Measurements from ENCODE around the gene PRDM8.

The PRDM8 gene

DNA sequence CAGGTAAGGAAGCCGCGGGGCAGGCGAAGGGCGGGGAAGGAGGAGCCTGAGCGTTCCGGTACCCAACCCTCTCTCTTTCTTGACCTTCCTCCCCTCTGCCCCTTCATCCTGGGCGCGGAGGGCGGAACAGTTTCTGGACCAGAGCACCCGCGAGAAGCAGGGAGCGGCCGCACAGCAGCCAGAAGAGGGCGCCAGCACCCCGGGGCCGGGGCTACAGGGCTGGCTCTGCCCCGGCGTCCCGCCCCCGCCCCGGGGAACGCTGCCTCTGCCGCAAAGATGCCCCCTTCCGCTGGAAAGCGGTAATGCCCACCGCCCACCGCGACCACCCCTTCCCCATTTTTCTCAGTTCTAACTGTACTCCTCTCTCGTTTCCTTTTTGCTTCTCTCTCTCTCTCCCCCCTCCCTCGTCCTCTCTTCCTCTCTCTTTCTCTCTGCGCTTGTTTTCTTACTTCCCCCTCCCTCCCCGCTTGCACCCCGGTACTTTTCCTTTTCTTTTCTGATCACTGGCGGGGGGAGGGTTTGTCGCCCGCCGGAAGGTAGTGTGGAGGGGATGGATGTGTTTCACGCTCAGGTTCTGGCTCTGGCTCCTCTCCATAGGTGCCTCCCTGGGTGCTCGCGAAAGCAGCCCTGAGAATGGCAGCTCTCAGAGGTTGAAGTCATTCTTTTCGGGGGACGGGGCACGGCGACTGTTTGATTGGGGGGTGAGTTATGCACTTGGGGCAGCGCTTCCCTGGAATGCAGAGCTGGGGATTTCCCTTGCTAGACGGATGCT, 13.1 kb upstream of the PRDM8 start:
- DNase-seq (ENCODE audit: low read depth) = peak; percentile 86

DNA sequence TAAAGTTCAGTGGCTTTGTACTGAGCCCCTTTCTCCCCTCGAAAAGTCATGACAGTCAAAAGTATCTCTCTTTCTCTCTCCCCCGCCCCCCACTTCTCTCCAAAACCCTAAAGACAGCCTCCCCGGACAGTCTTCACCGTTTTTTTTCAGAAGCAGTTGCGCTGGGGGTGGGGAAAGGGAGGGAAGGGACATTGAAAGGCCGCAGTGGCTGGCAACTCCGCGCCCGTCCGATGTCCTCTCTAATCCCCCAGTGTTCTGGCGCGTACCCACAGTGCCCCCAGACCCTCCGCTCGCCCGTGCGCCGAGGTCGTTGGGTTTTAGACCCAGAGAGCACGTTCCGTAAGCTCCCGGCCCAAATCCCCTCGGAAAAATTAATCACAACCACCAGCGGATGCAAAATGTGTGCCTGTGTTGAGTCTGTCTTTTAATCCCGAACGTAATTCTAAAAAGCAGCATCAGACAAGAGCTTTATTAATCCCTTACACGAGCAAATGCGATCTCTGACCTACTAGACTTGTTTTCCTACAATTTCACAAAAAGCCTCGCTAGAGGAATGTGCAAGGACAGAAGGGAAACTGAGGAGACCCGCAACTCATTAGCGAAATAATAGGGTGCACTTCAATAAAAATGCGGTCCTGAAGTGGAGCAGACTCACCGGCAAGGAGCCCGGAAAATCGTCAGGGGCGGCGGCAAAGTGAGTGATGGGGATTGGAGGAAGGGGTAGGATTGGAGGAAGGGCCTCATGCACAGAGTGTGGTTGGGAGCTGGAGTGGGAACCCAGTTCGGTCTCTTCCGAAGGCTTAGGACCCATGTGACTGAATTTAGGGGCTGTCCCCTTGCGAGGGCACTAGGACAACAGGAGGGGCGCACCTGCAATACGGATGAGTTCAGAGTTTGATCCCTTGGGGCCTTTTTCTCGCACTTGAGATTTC, 12.2 kb upstream of the PRDM8 start:
- DNase-seq (ENCODE audit: low read depth) = peak; percentile 8

DNA sequence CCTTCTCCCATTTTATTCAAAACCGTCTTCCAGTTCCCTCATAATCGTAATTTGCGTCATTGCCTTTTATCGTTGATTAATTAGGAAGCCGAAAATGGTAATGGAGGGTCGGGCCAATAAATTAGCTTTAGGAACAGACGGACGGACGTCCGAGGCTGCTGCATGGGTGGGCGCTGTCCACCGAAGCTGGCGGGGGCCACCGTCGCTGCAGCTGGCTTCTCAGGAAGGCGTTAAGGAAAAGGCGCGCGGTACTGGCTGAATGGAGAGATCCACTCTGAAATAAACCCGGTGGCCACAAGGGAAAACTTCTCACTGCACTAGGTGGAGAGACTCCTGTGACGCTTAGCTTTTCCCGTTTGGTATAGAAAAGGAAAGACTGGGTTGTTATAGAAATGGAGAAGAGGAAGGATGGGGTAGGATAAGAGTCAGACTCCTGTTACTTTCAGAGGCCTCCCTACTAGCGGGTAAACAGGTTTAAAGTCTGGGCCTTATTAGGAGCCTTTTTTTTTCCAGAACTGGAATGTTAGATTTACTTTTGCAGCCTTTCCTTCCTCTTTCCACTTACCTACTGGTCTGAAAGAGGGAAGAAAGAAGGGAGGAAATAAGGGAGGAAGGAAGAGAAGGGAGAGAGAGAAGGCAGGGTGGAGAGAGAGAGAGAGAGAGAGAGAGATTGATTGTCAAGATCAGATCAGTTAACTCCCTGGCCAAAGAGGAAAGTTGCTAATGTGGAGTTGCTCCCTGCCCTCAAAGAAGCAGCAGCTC, 11.3 kb upstream of the PRDM8 start:
- peak; percentile 10 for DNase-seq (ENCODE audit: low read depth)

DNA sequence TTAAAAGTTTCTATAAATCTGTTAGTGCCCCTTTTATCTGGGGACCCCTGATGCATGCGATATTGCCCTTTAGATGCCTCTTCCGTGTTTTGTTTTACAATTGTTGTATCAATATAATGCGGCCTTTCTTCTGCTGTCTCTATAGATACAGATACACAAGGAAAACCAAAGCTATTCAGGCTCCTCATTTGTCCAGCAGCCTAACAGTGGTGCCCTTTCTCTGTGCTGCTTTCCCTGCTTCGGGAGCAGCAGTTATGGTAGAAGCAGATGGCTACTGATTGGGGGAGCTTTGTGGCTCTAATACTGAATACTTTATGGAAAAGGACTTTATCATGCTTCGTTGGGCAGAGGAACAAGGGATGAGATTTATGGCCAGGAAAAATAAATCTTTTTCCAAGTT, 10.6 kb upstream of the PRDM8 start:
- DNase-seq (ENCODE audit: low read depth) = no peak

DNA sequence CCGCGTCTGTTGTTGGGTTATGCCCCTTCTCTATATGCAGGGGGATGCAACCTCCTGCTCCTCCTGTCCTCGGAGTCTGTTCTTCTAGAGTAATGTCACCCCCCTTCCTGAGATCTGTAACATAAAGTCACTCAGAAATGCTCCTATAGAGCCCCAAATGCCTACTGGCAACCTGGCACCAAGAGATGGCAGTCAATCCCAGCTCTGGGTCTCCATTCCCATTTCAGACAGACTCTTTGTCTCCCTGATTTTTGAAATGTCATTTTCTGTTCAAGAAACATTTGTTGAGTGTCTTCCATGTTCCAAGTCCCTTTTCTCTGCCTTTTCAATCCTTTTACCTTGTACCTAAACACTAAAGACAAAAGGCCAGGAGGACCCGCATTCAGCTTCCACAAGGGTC, 9.6 kb upstream of the PRDM8 start:
- DNase-seq (ENCODE audit: low read depth) = no peak

DNA sequence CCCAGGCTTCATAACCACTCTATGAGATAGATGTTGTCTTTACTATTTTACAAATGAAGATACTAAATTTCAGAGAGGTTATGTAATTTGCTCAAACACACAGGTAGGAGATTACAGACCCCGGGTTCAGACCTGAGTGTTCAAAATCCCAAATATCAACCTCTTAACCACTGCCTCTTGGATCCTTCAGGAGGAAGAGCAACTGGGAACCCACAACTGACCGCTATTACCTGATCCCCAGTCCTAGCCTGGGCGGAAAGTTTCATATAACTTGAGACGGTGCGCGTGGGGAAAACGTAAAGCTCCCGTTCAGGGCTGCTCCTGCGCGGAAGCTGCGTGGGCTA, 8.9 kb upstream of the PRDM8 start:
- DNase-seq (ENCODE audit: low read depth) = no peak

DNA sequence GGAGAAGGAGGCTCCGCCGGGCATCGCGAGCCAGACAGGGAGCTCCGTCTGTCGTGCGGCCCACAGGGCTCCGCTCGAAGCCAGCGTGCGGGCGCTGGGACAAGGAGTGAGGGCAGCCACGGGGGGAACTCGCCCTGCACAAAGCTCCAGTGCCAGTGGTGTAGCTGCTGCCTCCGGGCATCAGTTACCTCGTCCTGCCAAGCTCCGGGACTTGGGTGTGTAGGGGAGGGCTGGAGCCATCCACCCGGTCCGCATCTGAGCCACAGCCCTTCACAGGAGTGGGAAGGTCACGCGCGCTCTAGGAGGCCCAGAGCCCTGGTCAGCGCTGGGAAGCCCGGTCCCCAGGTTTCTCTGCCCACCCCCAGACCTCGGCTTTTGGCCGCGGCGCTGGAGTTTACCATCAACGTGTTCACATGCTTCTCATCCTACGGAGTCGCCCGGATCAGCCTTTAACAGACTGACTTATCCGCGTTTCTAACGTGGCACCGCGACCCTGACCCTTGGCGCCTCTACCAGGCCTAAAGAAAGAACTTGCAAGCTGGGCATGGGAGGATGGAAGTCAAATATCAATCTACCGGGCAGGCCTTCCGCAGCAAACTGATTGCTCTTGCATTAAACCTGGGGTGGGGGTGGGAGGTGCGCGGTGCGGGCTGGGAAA, 8.4 kb upstream of the PRDM8 start:
- DNase-seq (ENCODE audit: low read depth) = no peak

DNA sequence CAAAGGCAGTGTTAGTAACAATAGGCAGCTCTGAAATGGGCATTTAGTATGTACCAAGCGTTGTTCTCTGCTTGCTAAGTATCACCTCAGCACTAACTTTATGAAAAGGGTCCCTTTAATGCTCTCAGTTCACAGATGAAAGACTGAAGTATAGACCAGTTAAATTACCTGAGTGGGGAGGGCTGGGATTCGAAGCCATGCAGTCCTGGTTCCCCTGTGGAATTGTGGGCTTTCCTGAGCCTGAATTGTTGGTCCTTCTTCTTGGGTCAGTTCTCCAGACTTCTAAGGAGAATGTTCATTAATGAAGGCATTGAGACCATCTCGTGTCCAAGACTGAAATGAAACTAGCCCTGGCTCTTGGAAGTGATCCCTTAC, 7.7 kb upstream of the PRDM8 start:
- no peak for DNase-seq (ENCODE audit: low read depth)

DNA sequence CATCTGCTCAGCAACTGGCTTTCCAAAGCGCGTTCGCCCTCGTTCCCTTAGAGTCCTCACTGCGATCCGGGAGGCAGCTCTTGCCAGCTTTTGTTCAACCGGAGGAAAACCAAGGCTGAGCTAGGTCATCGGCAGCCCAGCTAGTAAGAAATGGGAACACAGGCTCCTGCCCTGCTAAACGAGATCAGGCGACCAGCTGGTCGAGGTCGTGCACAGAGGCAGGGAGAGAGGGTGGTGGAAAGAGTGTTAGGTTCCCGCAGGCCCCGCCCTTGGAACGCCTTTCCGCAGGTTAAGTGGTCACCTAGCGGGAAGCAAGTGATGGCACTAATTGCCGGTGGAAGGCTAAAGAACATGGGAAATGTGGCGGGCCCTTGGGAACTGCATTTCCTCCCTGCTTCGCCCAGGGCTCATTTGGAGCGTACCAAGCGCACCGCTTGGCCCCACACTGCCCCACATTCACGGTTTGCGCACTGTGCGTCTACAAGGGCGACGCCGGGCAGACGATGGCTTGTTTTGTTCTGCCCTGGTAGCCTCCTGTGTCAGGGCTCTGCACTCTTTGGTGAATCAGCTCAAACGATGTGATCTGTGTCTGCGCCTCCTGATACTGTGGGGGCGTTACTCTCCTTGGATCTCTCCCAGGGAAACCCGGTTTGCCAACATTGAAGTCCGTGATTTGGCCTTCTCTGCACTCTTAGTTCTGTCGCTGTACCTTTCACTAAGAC, 7.2 kb upstream of the PRDM8 start:
- no peak for DNase-seq (ENCODE audit: low read depth)

DNA sequence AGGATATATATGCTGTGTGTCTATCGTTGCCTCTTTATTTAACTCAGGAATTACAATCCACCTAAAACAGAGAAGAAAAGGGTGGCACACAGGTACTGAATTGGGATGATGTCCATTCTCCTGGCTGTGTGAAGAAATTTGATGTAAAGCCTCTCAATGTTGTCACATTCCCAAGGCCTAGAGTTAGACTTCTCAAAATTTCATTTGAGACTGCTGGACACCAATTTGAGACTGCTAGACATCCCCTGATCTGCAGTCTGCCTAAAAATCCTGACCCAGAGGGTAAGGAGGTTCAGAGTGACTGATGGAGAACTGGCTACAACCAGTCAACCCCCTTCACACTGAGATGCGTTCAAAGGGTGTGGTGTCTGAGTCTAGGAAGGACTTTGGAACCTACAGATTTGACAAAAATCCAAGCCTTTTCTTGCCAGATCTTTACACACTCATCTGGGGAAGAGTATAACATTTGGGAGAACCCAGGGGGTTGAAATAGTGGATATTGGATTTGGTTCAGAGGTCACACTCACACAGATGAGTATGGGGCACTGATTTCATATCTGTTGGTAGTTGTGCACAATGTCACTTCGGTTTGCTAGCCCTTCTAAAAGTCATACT, 4.9 kb upstream of the PRDM8 start:
- no peak for DNase-seq (ENCODE audit: low read depth)

DNA sequence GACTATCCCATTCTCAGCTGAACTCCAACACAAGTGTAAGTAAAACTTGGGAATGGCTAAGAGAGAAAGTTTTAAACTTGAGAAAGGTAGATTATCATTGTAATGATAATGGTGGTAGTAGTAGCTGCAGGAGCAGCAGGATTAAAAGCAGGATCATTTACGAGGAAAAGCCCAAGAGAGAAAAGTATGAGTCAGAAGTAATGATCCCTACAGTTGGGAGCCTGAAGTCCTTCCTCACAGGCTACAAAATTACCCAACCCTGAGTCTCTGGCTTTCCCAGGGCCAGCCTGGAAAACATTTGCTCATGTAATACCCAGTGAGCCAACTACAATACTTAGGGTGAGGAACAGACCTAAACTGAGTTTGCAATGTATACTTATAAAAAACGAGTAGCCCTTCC, 4.4 kb upstream of the PRDM8 start:
- DNase-seq (ENCODE audit: low read depth) = peak; percentile 80

DNA sequence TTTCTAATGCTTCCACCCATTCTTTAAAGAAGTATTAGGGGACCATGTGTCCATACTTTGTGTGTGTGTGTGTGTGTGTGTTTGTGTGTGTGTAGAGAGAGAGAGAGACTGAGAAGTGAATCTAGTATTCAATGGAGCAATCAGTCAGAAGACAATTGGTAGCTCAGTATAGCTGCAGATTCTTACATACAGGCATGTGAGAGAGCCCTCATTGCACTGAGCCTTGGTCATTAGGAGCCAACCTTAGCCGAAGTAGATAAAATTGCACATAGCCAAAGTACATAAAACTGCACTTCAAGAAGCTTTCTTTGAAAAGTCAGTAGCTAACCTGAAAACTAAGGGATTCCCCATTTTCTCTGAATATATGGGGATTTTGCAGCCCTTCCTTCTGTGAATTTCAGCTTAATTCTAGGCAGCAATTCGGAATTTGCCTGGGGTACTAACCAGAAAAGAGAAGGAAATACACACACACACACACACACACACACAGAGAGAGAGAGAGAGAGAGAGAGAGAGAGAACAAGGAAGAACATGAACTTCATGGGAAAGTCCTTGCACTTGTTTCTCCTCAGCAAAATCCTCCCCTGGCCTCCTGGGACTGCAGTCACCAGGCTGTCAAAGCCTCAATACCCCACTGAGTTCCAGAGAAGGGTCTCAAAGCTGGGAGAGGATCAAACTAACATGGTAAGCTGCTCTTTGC, 1.7 kb upstream of the PRDM8 start:
- no peak for DNase-seq (ENCODE audit: low read depth)

DNA sequence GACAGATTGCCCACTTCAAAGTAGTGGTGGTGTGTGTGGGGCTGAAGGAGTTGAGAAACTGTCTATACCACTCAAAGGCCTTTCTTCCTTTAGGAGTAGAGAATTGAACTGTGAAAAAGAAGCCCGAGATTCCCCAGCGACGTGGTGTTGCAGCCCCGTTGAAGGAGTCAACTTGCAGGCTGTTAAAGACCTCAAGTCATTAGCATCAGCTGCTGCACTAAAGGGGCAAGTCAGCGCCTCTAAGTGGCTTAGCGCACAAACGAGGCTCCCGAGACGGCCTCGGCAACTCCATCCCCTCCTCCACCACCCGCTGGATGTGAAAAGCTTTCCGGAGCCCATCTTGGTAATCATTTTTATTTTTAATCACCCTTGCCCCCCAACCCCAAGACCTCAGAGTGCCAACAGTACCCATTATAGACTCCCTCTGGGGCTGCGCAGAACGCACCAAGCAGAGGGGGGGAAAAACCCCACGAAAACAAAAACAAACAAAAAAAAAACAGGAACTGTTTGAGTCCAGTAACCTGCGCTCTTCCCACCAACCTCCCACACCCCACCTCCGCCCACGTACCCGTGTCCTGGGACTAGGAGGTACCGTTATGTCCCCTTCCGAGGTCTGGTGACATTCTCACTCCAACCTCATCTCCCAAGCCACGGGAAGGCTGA, 913 bp upstream of the PRDM8 start:
- no peak for DNase-seq (ENCODE audit: low read depth)

DNA sequence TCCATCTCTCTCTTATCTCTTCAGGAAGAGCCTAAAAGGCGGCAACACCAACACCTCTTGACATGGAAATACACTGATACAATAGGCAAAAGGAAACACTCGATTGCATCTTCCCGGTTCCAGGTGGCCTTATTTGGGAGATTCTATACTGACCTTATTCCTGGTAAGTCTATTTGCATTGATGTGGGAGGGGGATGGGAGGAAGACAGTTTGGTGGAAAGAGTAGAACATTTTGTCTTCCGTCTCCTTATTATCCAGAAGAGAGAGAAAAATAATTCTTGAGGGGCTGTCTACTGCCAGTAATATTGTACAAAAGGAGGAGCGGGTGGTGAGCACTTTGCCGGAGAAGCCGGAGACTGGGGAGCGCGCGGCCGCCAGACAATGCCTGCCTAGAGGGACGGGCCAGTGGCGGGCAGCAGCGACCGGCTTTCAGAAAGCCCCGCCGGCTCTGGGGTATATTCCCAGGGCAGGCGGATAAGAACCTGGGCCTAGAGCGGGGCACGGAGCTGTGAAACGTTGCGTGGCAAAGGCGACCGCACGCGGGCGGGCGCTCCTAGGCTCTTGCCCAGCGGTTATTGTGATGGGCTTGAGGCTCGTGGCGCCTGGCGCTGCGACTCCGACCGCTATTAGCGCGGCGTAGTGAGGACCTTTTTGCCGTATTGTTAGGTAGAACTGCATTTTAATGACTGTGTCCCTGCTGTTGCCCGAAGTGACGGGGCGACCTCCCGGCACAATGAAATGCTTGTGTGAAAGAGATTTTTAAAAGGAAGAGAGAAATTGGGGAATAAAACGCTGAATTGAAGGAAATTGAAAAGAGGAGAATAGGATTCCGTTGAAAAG, 518 bp downstream of the PRDM8 start:
- DNase-seq (ENCODE audit: low read depth) = no peak

DNA sequence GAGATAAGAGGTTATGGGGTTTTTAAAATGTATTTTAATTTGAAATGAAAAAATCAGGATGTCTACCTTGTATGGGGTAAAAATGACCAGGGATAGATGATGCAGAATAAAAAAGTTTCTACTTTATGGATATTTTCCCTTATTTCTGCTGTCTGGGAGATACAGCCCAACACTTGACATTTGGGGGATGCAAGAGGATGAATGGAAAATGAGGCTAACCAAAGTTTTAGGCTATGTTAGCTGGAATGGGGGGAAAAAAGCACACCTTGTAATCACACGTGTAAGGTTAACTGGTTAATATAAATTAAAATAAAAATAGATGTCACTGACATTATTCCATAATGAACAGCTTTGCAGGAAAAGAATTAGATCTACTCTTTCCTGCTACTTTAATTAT, 1.1 kb downstream of the PRDM8 start:
- no peak for DNase-seq (ENCODE audit: low read depth)

DNA sequence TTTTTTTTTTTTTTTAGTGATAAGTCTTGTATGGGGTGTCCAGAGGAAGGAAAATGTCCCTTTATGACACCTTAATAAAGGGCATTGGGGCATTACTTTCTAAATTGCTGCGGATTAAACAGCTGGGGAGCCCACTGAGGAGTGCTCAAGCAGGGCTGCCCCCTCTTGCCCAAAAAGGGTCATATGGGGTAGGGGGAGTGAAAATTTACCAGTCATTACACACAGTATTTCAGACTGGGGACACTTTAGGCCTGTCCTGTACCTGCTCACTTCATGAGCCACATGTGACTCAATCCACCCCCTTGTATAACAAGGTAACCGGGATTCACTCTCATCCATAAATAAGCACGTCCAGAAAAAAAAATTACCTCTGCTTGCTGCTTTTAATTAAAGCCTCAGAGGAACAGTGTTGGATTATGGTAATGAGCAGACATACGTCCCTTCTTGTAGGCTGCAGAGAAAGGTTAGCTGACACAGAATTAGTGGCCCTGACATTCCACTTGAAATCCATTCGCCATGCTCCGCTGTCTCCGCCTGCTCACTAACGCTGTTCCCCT, 1.8 kb downstream of the PRDM8 start:
- DNase-seq (ENCODE audit: low read depth) = no peak

DNA sequence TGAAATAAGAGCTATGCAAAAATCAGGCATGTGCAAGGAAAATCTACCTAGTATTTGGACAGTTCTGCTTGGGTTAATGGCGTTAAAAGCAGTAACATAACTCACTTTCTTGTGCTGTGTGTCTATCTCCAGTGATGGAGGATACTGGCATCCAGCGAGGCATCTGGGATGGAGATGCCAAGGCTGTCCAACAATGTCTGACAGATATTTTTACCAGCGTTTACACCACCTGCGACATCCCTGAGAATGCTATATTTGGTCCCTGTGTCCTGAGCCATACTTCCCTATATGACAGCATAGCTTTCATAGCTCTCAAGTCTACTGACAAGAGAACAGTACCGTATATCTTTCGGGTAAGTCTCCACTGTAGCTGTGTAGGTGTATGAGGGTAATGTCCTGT, 2.6 kb downstream of the PRDM8 start:
- no peak for DNase-seq (ENCODE audit: low read depth)

DNA sequence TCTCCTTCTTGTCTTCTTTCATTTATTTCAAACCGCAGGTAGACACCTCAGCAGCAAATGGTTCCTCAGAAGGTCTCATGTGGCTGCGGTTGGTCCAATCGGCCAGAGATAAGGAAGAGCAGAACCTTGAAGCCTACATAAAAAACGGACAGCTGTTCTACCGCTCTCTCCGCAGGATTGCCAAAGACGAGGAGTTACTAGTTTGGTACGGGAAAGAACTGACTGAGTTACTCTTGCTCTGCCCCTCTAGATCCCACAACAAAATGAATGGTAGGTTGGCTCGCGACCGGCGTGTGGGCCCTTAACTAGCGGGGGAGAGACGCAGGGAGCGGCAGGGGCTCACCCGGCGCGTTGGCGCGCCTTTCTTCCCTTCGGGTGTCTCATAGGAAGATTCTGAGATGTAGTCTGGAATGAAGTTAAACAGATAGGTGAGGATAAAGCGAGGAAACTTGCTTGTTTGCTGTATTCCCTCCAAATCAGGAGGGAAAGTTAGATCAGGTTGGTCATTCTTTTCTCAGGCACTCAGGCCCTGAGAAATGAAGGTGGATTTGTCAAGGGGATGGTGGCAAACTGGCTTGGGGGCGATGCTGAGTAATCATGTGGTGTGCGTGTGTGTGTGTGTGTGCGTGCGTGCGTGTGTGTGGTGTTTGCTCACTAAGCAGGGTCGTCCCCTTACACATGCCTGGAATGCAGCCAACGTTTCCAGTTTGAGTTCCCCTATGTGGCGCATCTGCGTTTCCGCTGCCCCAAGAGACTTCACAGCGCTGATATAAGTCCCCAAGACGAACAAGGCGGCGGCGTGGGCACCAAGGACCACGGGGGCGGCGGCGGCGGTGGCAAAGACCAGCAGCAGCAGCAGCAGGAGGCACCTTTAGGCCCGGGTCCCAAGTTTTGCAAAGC, 4.2 kb downstream of the PRDM8 start:
- peak; percentile 65 for DNase-seq (ENCODE audit: low read depth)

Data from EH (cell line).